22Rv1 (cell line): ENCODE data around the gene ETV4.

Experiments used
- CTCF ChIP-seq: fragments of 450-650 bp; IDR thresholded peaks from 2 replicates; pipeline ENCODE4 v1.5.1; 2017; ENCODE audit warnings: mild to moderate bottlenecking
- ZFX ChIP-seq: fragments of 450-650 bp; IDR thresholded peaks from 2 replicates; pipeline ENCODE4 v1.6.1; 2017; ENCODE audit warnings: antibody characterized with exemption, borderline replicate concordance

- TF ChIP-seq CTCF, result no peak
- TF ChIP-seq ZFX, result no peak
Measured at GRCh38 chr17:43595466-43595865, 49.3 kb upstream of the ETV4 start.
